ENCODE results near the gene FOXN1.

FOXN1 gene

GRCh38 chr17:28499684-28500357 lies 6.3 kb upstream of the FOXN1 start:
- no peaks in the 10 kb centered on the region for H3F3A ChIP-seq (ENCODE audit: low read depth)
- H3K9me3 ChIP-seq (ENCODE audit: insufficient read depth, low read depth, low read length), result no peaks in the 10 kb centered on the region
- H3K4me3 ChIP-seq (ENCODE audit: low read length, poor library complexity, severe bottlenecking), result no peak overlapping the region
- H2AFZ ChIP-seq (ENCODE audit: low read length), result no peak overlapping the region
- no peaks in the 10 kb centered on the region for H3K27me3 ChIP-seq (ENCODE audit: insufficient read depth, low read length, poor library complexity, severe bottlenecking)
- no peaks in the 10 kb centered on the region for H3K79me2 ChIP-seq (ENCODE audit: insufficient read depth, low read length)
- no peaks in the 10 kb centered on the region for H4K20me1 ChIP-seq (ENCODE audit: insufficient read depth, low read length, poor library complexity, severe bottlenecking)
- H3K4me1 ChIP-seq (ENCODE audit: insufficient read depth, low read length, poor library complexity, severe bottlenecking), result peaks cover 11% of the 10 kb centered on the region
- no peak overlapping the region for H3K4me2 ChIP-seq (ENCODE audit: low read depth, low read length, poor library complexity, severe bottlenecking)
- TF ChIP-seq CTCF (conservative IDR thresholded peaks at IDR 0.05; ENCODE audit: low read length) (no peak), EZH2phosphoT487 (IDR thresholded peaks at IDR 0.05; ENCODE audit: borderline replicate concordance) (no peak)
- H3K9ac ChIP-seq (ENCODE audit: low read depth, low read length, poor library complexity, severe bottlenecking), result no peak overlapping the region
- no peaks in the 10 kb centered on the region for H3K36me3 ChIP-seq (ENCODE audit: insufficient read depth, low read length)
- no peaks in the 10 kb centered on the region for H3K9me2 ChIP-seq (replicated peaks; ENCODE audit: low read depth, low read length)

DNA sequence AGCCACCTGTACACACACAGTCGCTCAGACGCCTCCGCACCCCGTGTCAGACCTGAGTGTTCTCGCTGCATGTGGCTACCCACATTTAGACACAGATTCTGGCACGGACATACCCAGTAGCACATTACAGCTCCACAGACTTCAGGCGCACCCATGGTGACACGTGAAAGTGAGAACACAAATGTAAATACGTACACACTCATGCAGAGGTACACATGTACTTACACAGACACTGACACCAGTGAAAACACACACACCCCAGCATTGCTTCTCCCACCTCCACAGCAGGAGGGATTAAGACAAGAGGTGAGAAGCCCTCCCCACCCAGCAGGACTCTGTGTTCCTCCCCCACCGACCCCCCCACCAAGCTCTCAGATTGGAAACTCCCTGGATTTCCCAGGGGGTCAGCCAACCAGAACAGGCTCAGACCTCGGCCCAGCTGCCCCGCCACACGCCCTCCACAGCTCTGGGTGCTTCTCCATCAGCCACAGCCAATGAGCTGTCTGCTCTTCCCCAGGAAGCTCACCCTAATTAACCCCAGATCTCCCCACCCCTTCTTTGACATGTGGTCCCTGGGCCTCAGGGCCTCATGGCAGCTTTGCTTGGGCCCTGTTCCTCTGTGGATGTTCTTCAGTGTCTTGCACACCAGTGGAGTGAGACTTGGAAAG lies 5.3 kb upstream of the FOXN1 start:
- Histone ChIP-seq H2AFZ (ENCODE audit: low read length) (peak overlapping the region; percentile 83), H3K4me1 (ENCODE audit: insufficient read depth, low read length, poor library complexity, severe bottlenecking) (peaks cover 11% of the 10 kb centered on the region), H3F3A (ENCODE audit: low read depth) (no peaks in the 10 kb centered on the region), H3K79me2 (ENCODE audit: insufficient read depth, low read length) (no peaks in the 10 kb centered on the region), H4K20me1 (ENCODE audit: insufficient read depth, low read length, poor library complexity, severe bottlenecking) (no peaks in the 10 kb centered on the region), H3K27me3 (ENCODE audit: insufficient read depth, low read length, poor library complexity, severe bottlenecking) (no peaks in the 10 kb centered on the region), H3K4me2 (ENCODE audit: low read depth, low read length, poor library complexity, severe bottlenecking) (peak overlapping the region; percentile 30), H3K4me3 (ENCODE audit: low read length, poor library complexity, severe bottlenecking) (peak overlapping the region; percentile 26), H3K36me3 (ENCODE audit: insufficient read depth, low read length) (no peaks in the 10 kb centered on the region), H3K9ac (ENCODE audit: low read depth, low read length, poor library complexity, severe bottlenecking) (no peak overlapping the region), H3K9me2 (replicated peaks; ENCODE audit: low read depth, low read length) (no peaks in the 10 kb centered on the region), H3K9me3 (ENCODE audit: insufficient read depth, low read depth, low read length) (no peaks in the 10 kb centered on the region)
- TF ChIP-seq EZH2phosphoT487 (IDR thresholded peaks at IDR 0.05; ENCODE audit: borderline replicate concordance) (no peak), CTCF (conservative IDR thresholded peaks at IDR 0.05; ENCODE audit: low read length) (no peak)

GRCh38 chr17:28501421-28502284 lies 4.5 kb upstream of the FOXN1 start:
- H2AFZ ChIP-seq (ENCODE audit: low read length), result peak overlapping the region; percentile 83
- peaks cover 11% of the 10 kb centered on the region for H3K4me1 ChIP-seq (ENCODE audit: insufficient read depth, low read length, poor library complexity, severe bottlenecking)

More at GRCh38 chr17:28501421-28502284, 4.5 kb upstream of the FOXN1 start:
- Histone ChIP-seq H3K9me3 (ENCODE audit: insufficient read depth, low read depth, low read length) (no peaks in the 10 kb centered on the region), H3K9ac (ENCODE audit: low read depth, low read length, poor library complexity, severe bottlenecking) (no peak overlapping the region), H3F3A (ENCODE audit: low read depth) (no peaks in the 10 kb centered on the region), H3K4me3 (ENCODE audit: low read length, poor library complexity, severe bottlenecking) (peak overlapping the region; percentile 26), H3K27me3 (ENCODE audit: insufficient read depth, low read length, poor library complexity, severe bottlenecking) (no peaks in the 10 kb centered on the region), H3K79me2 (ENCODE audit: insufficient read depth, low read length) (no peaks in the 10 kb centered on the region), H3K36me3 (ENCODE audit: insufficient read depth, low read length) (no peaks in the 10 kb centered on the region), H3K9me2 (replicated peaks; ENCODE audit: low read depth, low read length) (no peaks in the 10 kb centered on the region), H4K20me1 (ENCODE audit: insufficient read depth, low read length, poor library complexity, severe bottlenecking) (no peaks in the 10 kb centered on the region), H3K4me2 (ENCODE audit: low read depth, low read length, poor library complexity, severe bottlenecking) (peak overlapping the region; percentile 30)
- no peak for TF ChIP-seq CTCF (conservative IDR thresholded peaks at IDR 0.05; ENCODE audit: low read length)

Data from Loucy (cell line).